Esophagus mucosa (tissue), 1 donor: ENCODE measurements around the gene TAS2R30. TPM values are rescaled to one million over a fixed set of nuclear protein-coding genes. Genes with fewer than 3 reads are reported as not detected.

Experiments used
- ATAC-seq: fragments of 200-7000 bp; cut with Tn5 transposase; one replicate; pipeline ENCODE4 v1.9.1; 2020
- total RNA-seq: library from RNA; stranded (reverse); gene quantifications from one replicate; pipeline ENCODE4 v1.2.4, GENCODE V29; 2023
- donor health status: DM: yes; HTN: yes; CAD: no.

TAS2R30 gene
- 1.1 TPM for total RNA-seq

GRCh38 chr12:11134305-11134704, at the start of gene TAS2R30:
TSS of gene TAS2R30 (minus strand) at chr12:11134644. CDS start at chr12:11134244, 400 bp downstream.
- no peak for ATAC-seq

- no peak for ATAC-seq
Measured at GRCh38 chr12:11183011-11183410, 48.6 kb upstream of the TAS2R30 start.

- no peak for ATAC-seq
Measured at GRCh38 chr12:11182529-11182928, 48.1 kb upstream of the TAS2R30 start.

- ATAC-seq = no peak
Measured at GRCh38 chr12:11178250-11178649, 43.8 kb upstream of the TAS2R30 start.

- no peak for ATAC-seq
Measured at GRCh38 chr12:11174022-11174421, 39.6 kb upstream of the TAS2R30 start.

- ATAC-seq = no peak
Measured at GRCh38 chr12:11171969-11172675, 37.7 kb upstream of the TAS2R30 start.

- ATAC-seq = peak; percentile 100
Measured at GRCh38 chr12:11171145-11171968, 36.9 kb upstream of the TAS2R30 start, which contains the start of gene SMIM10L1. TSS of gene SMIM10L1 (plus strand) at chr12:11171194. CDS start at chr12:11171357, 163 bp downstream.

- no peak for ATAC-seq
Measured at GRCh38 chr12:11170810-11171144, 36.3 kb upstream of the TAS2R30 start.

- ATAC-seq = no peak
Measured at GRCh38 chr12:11166300-11166699, 31.9 kb upstream of the TAS2R30 start.

GRCh38 chr12:11164384-11164783, 29.9 kb upstream of the TAS2R30 start:
- ATAC-seq = no peak

- ATAC-seq = no peak
Measured at GRCh38 chr12:11162502-11162901, 28.1 kb upstream of the TAS2R30 start.

- no peak for ATAC-seq
Measured at GRCh38 chr12:11158885-11159444, 24.5 kb upstream of the TAS2R30 start.

GRCh38 chr12:11154400-11154925, 20.0 kb upstream of the TAS2R30 start:
- no peak for ATAC-seq

- ATAC-seq = no peak
Measured at GRCh38 chr12:11152725-11153124, 18.3 kb upstream of the TAS2R30 start.

GRCh38 chr12:11150832-11151231, 16.4 kb upstream of the TAS2R30 start:
- ATAC-seq = no peak

GRCh38 chr12:11147420-11147819, 13.0 kb upstream of the TAS2R30 start:
- no peak for ATAC-seq

- ATAC-seq = no peak
Measured at GRCh38 chr12:11144297-11144696, 9.9 kb upstream of the TAS2R30 start.

GRCh38 chr12:11143352-11143751, 8.9 kb upstream of the TAS2R30 start:
- ATAC-seq = no peak

GRCh38 chr12:11136075-11136474, 1.6 kb upstream of the TAS2R30 start:
- no peak for ATAC-seq

GRCh38 chr12:11133816-11134215, 628 bp downstream of the TAS2R30 start:
- ATAC-seq = no peak

- no peak for ATAC-seq
Measured at GRCh38 chr12:11133162-11133561, 1.3 kb downstream of the TAS2R30 start.

- no peak for ATAC-seq
Measured at GRCh38 chr12:11130999-11131398, 3.4 kb downstream of the TAS2R30 start.

- no peak for ATAC-seq
Measured at GRCh38 chr12:11130382-11130781, 4.1 kb downstream of the TAS2R30 start.
